Neural cell (in vitro differentiated cells): ENCODE results near the gene MYOF. TPM values are rescaled to one million over a fixed set of nuclear protein-coding genes. Genes with fewer than 3 reads are reported as not detected.

Experiments
- H2AFZ ChIP-seq: fragments of 200-600, 300-800 bp; sonication (generic), shearing (Covaris generic); 2 replicates; pipeline ENCODE4 v1.6.0; 2014; ENCODE audit warnings: low read depth, mild to moderate bottlenecking, antibody characterized with exemption, low read length, moderate library complexity
- H3F3A ChIP-seq: fragments of 200-600 bp; shearing (Covaris generic); 2 replicates; pipeline ENCODE4 v1.6.1; 2016; ENCODE audit warnings: mild to moderate bottlenecking, moderate library complexity, mixed read lengths, antibody characterized with exemption, low read length; ENCODE audit not compliant: insufficient read depth, poor library complexity, severe bottlenecking
- H3K27ac ChIP-seq: fragments of 200-600, 300-800 bp; sonication (generic), shearing (Covaris generic); 2 replicates; pipeline ENCODE4 v1.5.1; 2014; ENCODE audit warnings: mild to moderate bottlenecking, low read length, moderate library complexity
- H3K27me3 ChIP-seq: fragments of 300-800, 200-600 bp; sonication (generic), shearing (Covaris generic); 2 replicates; pipeline ENCODE4 v1.6.0; 2014; ENCODE audit warnings: mild to moderate bottlenecking, low read depth, low read length, moderate library complexity; ENCODE audit not compliant: insufficient read depth
- H3K36me3 ChIP-seq: fragments of 300-800, 200-600 bp; sonication (generic), shearing (Covaris generic); 2 replicates; pipeline ENCODE4 v1.5.1; 2014; ENCODE audit warnings: mild to moderate bottlenecking, antibody characterized with exemption, low read length, moderate library complexity; ENCODE audit not compliant: insufficient read depth
- H3K4me2 ChIP-seq: fragments of 300-800, 200-600 bp; sonication (generic), shearing (Covaris generic); 2 replicates; pipeline ENCODE4 v1.6.0; 2014; ENCODE audit warnings: mild to moderate bottlenecking, low read length
- H3K4me3 ChIP-seq: fragments of 300-800, 200-600 bp; sonication (generic), shearing (Covaris generic); 2 replicates; pipeline ENCODE4 v1.5.1; 2014; ENCODE audit warnings: mild to moderate bottlenecking, low read length, moderate library complexity
- H3K79me2 ChIP-seq: fragments of 200-600 bp; shearing (Covaris generic); replicated peaks from 2 replicates; pipeline ENCODE4 v1.6.0; 2014; ENCODE audit warnings: mild to moderate bottlenecking, low read length, moderate library complexity; ENCODE audit not compliant: insufficient read depth
- H3K9ac ChIP-seq: fragments of 300-800, 200-600 bp; sonication (generic), shearing (Covaris generic); 2 replicates; pipeline ENCODE4 v1.6.1; 2016; ENCODE audit warnings: mild to moderate bottlenecking, low read length, mixed read lengths
- H3K9me2 ChIP-seq: fragments of 200-600 bp; shearing (Covaris generic); 2 replicates; pipeline ENCODE4 v1.6.1; 2016; ENCODE audit warnings: mild to moderate bottlenecking, low read length, mixed read lengths; ENCODE audit not compliant: insufficient read depth
- H3K9me3 ChIP-seq: fragments of 200-600, 300-800 bp; sonication (generic), shearing (Covaris generic); 2 replicates; pipeline ENCODE4 v1.6.1; 2016; ENCODE audit warnings: mild to moderate bottlenecking, mixed run types, low read length, moderate library complexity, mixed read lengths
- H4K20me1 ChIP-seq: fragments of 200-600 bp; shearing (Covaris generic); 2 replicates; pipeline ENCODE4 v1.6.1; 2016; ENCODE audit warnings: mild to moderate bottlenecking, mixed run types; ENCODE audit not compliant: insufficient read depth
- CTCF ChIP-seq: fragments of 450-650 bp; IDR thresholded peaks from 2 replicates; pipeline ENCODE4 v1.5.1; 2014; ENCODE audit warnings: antibody characterized with exemption, mild to moderate bottlenecking, moderate library complexity; ENCODE audit not compliant: poor library complexity, severe bottlenecking
- EP300 ChIP-seq: fragments of 450-650 bp; conservative IDR thresholded peaks from 2 replicates; pipeline ENCODE4 v1.6.1; 2014; ENCODE audit warnings: antibody characterized with exemption, mild to moderate bottlenecking, moderate library complexity; ENCODE audit not compliant: poor library complexity, severe bottlenecking
- EZH2 ChIP-seq: fragments of 200-600, 300-800 bp; shearing (Covaris generic), sonication (generic); IDR thresholded peaks from 2 replicates; pipeline ENCODE4 v1.6.1; 2014; ENCODE audit warnings: antibody characterized with exemption, low read length, borderline replicate concordance, mild to moderate bottlenecking; ENCODE audit not compliant: insufficient read depth, poor library complexity, severe bottlenecking
- MXI1 ChIP-seq: fragments of 450-650 bp; conservative IDR thresholded peaks from 2 replicates; pipeline ENCODE4 v1.6.1; 2014; ENCODE audit warnings: antibody characterized with exemption, mild to moderate bottlenecking; ENCODE audit not compliant: poor library complexity, severe bottlenecking
- POLR2AphosphoS5 ChIP-seq: IDR thresholded peaks from 2 replicates; pipeline ENCODE4 v1.6.1; 2012
- RAD21 ChIP-seq: fragments of 450-650 bp; conservative IDR thresholded peaks from 2 replicates; pipeline ENCODE4 v1.6.1; 2014; ENCODE audit warnings: antibody characterized with exemption, mild to moderate bottlenecking, moderate library complexity
- SMC3 ChIP-seq: fragments of 450-650 bp; conservative IDR thresholded peaks from 2 replicates; pipeline ENCODE4 v1.6.1; 2014; ENCODE audit warnings: antibody characterized with exemption, mild to moderate bottlenecking, moderate library complexity; ENCODE audit not compliant: poor library complexity
- TAF1 ChIP-seq: IDR thresholded peaks from 2 replicates; pipeline ENCODE4 v1.6.1; 2012; ENCODE audit warnings: low read depth
- polyA plus RNA-seq: library from polyadenylated mRNA; depleted of rRNA; stranded (reverse); fragments of >200 nt; gene quantifications from 2 replicates; pipeline ENCODE4 v1.2.3, GENCODE V29; 2014
- TF ChIP-seq, protein P1 (sequence below): IDR thresholded peaks from 2 replicates; pipeline ENCODE4 v1.6.1; 2012; ENCODE audit warnings: borderline replicate concordance

Gene MYOF
- polyA plus RNA-seq, 1 donor from 2014 or later, result 0.47 TPM

DNA sequence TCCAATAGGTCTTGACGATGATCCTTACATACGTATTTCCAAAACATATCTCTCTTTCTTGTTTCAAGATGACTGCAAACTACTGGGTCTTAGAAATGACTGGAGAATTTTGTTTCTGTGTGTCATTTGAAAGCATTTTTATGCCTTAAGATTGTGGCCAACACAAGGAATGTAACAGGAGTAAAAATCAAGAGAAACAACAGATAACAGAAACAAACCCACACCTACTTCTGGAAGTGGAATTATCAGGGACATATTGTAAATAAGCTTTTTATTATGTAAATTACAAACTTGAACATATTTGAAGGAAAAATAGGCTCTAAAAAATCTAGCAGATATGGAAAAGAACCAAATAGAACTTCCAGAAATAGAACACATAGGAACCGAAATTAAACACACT lies 212.9 kb downstream of the MYOF start:
- no peak for TF ChIP-seq POLR2AphosphoS5
- no peak for TF ChIP-seq CTCF
- TF ChIP-seq MXI1, result no peak
- TF ChIP-seq SMC3, result no peak
- TF ChIP-seq, protein P1, sequence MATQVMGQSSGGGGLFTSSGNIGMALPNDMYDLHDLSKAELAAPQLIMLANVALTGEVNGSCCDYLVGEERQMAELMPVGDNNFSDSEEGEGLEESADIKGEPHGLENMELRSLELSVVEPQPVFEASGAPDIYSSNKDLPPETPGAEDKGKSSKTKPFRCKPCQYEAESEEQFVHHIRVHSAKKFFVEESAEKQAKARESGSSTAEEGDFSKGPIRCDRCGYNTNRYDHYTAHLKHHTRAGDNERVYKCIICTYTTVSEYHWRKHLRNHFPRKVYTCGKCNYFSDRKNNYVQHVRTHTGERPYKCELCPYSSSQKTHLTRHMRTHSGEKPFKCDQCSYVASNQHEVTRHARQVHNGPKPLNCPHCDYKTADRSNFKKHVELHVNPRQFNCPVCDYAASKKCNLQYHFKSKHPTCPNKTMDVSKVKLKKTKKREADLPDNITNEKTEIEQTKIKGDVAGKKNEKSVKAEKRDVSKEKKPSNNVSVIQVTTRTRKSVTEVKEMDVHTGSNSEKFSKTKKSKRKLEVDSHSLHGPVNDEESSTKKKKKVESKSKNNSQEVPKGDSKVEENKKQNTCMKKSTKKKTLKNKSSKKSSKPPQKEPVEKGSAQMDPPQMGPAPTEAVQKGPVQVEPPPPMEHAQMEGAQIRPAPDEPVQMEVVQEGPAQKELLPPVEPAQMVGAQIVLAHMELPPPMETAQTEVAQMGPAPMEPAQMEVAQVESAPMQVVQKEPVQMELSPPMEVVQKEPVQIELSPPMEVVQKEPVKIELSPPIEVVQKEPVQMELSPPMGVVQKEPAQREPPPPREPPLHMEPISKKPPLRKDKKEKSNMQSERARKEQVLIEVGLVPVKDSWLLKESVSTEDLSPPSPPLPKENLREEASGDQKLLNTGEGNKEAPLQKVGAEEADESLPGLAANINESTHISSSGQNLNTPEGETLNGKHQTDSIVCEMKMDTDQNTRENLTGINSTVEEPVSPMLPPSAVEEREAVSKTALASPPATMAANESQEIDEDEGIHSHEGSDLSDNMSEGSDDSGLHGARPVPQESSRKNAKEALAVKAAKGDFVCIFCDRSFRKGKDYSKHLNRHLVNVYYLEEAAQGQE, result no peak
- no peak for TF ChIP-seq EZH2
- no peak for TF ChIP-seq EP300
- TF ChIP-seq RAD21, result no peak
- TF ChIP-seq TAF1, result no peak
- no peaks in the 10 kb centered on the region for H3K79me2 ChIP-seq

DNA sequence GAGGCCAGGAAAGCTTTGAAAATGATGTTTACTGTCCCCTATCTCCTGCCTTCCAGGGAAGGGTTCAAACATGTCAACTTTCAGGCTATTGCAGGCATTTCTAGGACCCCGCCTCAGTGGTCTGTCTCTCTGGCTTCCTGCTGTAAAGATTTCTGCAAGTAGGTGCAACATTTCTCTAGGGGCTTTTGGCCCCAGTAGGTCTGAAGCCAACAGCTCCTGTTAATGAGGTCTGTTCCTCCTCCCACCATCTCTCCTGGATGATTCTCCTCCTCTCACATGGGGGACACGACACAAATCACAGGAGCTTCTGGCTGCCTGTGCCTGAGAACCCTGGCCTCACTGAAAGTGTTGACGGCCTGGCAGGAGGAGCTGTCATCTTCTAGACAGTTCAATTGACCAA lies 214.1 kb downstream of the MYOF start:
- Histone ChIP-seq H3K9me2 (no peaks in the 10 kb centered on the region), H3K27ac (no peak overlapping the region), H3K27me3 (no peaks in the 10 kb centered on the region), H2AFZ (no peak overlapping the region), H3K9me3 (no peaks in the 10 kb centered on the region), H3K36me3 (no peaks in the 10 kb centered on the region), H3K79me2 (no peaks in the 10 kb centered on the region), H3K4me3 (no peak overlapping the region), H3K9ac (no peak overlapping the region), H3F3A (no peaks in the 10 kb centered on the region), H3K4me2 (no peak overlapping the region), H4K20me1 (no peaks in the 10 kb centered on the region)
- TF ChIP-seq MXI1 (no peak), RAD21 (no peak), TAF1 (no peak), POLR2AphosphoS5 (no peak), CTCF (no peak), SMC3 (no peak), EP300 (no peak), EZH2 (no peak)
- TF ChIP-seq, protein P1, result no peak

More for the DNA sequence above, 212.9 kb downstream of the MYOF start:
- H3K4me3 ChIP-seq, result no peak overlapping the region
- no peaks in the 10 kb centered on the region for H3K27me3 ChIP-seq
- H3K9me2 ChIP-seq, result no peaks in the 10 kb centered on the region
- no peak overlapping the region for H3K4me2 ChIP-seq
- H4K20me1 ChIP-seq, result no peaks in the 10 kb centered on the region
- H3F3A ChIP-seq, result no peaks in the 10 kb centered on the region
- H2AFZ ChIP-seq, result no peak overlapping the region
- H3K27ac ChIP-seq, result no peak overlapping the region
- no peaks in the 10 kb centered on the region for H3K36me3 ChIP-seq
- no peaks in the 10 kb centered on the region for H3K9me3 ChIP-seq
- H3K9ac ChIP-seq, result no peak overlapping the region
